ENCODE data around the gene CYB5D1.
A peak's percentile ranks its signal among the peaks of the same experiment; 100 is the strongest.

The CYB5D1 gene

DNA sequence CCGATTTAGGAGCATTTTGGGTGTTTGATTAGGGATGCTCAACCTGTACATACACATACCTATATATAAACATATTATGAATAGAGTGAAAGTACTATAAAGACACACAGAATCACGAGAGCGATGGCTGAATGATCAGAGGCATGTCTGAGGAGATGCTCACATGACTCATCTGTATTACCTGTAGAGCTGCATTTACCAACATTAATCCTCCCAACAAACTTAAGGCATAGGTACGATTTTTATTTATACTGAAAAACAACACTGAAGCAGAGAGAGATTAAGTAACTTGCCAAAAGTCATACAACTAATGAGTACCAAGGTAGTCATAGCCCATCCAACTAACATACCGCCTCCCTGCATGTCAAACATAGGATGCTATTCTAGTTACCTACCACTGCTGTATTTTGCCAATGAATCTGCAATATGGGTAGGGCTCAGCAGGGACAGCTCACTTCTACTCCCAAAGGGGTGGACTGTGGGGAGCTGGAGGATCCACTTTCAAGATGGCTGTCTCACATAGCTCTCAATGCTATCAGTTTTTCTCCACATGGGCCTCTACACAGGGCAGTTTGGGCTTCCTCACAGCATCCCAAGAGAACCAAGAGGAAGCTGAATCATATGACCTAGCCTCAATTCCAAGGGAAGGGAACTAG, 7.3 kb downstream of the CYB5D1 start:
- TF ChIP-seq, protein P1, sequence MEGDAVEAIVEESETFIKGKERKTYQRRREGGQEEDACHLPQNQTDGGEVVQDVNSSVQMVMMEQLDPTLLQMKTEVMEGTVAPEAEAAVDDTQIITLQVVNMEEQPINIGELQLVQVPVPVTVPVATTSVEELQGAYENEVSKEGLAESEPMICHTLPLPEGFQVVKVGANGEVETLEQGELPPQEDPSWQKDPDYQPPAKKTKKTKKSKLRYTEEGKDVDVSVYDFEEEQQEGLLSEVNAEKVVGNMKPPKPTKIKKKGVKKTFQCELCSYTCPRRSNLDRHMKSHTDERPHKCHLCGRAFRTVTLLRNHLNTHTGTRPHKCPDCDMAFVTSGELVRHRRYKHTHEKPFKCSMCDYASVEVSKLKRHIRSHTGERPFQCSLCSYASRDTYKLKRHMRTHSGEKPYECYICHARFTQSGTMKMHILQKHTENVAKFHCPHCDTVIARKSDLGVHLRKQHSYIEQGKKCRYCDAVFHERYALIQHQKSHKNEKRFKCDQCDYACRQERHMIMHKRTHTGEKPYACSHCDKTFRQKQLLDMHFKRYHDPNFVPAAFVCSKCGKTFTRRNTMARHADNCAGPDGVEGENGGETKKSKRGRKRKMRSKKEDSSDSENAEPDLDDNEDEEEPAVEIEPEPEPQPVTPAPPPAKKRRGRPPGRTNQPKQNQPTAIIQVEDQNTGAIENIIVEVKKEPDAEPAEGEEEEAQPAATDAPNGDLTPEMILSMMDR (IDR thresholded peaks at IDR 0.05), result no peak
- TF ChIP-seq ZFX (IDR thresholded peaks at IDR 0.05; ENCODE audit: borderline replicate concordance), result no peak

DNA sequence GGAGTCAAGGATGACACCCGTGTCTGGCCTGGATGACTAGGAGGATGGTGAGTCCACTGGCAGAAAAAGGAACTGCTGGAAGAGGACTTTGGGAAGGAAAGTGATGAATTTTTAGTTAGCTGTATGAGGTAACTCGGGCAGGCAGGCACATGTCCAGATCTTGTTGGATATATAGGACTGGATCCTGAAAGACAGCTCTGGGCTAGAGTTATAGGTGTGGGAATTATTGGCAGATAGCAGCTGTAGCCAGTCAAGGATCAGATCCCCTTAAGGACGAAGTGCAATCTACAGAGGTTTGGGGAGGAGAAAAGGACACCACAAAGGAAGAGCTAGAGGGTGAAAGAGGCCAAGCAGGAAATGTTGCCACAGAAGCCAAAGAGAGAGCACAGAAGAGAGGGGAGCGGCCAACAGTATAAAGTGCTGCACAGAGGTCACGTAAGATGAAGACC, 10.1 kb downstream of the CYB5D1 start:
- H3K27ac ChIP-seq, result 0 out of 2 replicates have a peak overlapping the region, but pooled peaks have one; percentile 10

More for the DNA sequence above, 7.3 kb downstream of the CYB5D1 start:
- peak overlapping the region; percentile 98 for H3K27ac ChIP-seq

GRCh38 chr17:7873051-7873450, 15.2 kb downstream of the CYB5D1 start:
- H3K27ac ChIP-seq, result no peak overlapping the region
- TF ChIP-seq ZFX (IDR thresholded peaks at IDR 0.05; ENCODE audit: borderline replicate concordance), result no peak
- TF ChIP-seq, protein P1 (IDR thresholded peaks at IDR 0.05), result no peak

More for the DNA sequence above, 10.1 kb downstream of the CYB5D1 start:
- TF ChIP-seq, protein P1 (IDR thresholded peaks at IDR 0.05), result no peak
- no peak for TF ChIP-seq ZFX (IDR thresholded peaks at IDR 0.05; ENCODE audit: borderline replicate concordance)

GRCh38 chr17:7875804-7876370, 18.1 kb downstream of the CYB5D1 start:
- no peak for TF ChIP-seq ZFX (IDR thresholded peaks at IDR 0.05; ENCODE audit: borderline replicate concordance)
- no peak overlapping the region for H3K27ac ChIP-seq

DNA sequence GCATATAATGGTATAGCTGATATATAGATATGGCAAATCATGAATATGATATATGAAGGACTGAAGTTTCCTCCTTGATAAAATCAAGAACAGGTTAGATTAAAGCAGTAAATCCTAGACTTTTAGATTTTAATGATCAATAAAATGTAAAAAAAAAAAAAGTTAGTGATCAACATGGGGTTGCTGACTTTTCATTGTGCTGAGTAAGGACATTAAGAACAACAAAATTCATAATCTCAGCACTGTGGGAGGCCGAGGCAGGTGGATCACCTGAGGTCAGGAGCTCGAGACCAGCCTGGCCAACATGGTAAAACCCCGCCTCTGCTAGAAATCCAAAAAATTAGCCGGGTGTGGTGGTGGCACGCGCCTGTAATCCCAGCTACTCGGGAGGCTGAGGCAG, 20.4 kb downstream of the CYB5D1 start:
- no peak overlapping the region for H3K27ac ChIP-seq
- TF ChIP-seq, protein P1 (IDR thresholded peaks at IDR 0.05), result no peak
- no peak for TF ChIP-seq ZFX (IDR thresholded peaks at IDR 0.05; ENCODE audit: borderline replicate concordance)

DNA sequence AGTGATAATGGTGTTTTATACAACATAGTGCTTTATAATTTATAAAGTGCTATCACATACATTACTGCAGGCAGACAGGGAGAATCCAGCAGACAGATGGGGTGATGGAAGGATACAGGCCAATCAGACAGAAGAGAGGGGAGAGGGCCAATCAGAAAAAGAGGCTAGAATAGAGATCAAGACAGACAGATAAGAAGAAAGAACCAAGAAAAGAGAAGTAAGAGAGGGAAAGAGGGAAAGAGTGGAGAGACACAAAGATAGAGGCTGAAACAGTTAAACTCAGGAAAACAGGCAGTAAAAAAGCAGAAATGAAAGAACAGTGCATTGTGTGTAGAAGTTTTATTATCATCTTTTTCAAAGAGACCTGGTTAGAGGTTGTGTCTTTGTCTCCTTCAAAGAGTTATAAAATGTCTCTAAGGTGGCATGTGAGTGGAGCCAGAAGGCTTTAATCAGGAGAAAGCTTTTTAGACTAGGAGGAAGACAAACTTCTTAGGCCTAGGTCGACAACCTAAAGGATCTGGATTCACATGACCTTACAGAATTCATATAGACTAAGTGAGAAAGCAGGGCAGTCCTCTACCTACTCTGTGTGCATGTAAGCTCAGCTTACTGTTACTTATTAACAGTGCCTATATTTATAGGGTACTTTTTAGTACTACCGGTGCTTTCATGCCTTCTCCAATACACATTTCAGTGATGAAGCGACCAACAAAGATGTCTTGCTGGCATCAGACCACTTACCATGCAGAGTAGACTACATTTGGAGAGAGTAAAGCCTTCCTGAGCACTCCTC, 22.5 kb downstream of the CYB5D1 start:
- TF ChIP-seq ZFX (IDR thresholded peaks at IDR 0.05; ENCODE audit: borderline replicate concordance), result no peak
- TF ChIP-seq, protein P1 (IDR thresholded peaks at IDR 0.05), result no peak
- H3K27ac ChIP-seq, result peak overlapping the region; percentile 100

DNA sequence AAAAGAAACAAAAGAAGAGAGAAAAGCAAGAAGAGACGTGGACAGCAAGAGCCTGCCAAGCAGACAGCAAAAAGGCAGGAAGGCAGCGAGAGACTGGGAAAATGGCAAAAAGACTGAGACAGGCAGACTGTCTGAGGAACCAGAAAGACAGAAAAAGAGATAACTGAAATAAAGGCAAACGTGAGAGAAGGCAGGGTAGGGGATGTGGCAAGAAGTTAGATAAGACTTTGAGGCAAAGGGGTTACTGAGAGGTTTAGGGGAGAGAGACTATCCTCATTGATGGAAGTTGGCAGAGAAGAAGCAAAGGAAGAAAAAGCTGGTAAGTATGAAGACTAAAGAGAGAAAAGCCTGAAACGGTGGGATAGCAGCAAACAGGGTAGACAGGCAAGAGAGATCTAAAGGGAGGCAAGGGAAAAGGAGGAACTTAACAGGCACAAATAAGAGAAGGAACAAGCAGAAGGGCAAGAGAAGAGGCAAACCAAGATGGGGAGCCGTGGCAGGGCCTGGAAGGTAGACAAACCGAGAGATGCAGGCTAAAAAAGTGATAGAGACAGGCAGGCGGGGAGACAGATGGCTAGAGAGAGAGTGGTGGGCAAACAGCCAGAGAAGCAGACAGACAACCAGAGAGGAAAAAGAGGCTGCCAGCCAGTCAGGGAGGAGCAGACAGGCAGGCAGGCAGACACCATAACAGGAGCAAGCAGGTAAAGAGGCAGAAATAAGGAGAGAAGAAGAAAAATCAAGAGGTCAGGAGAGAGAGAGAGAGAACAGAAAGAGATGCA, 23.7 kb downstream of the CYB5D1 start:
- no peak for TF ChIP-seq ZFX (IDR thresholded peaks at IDR 0.05; ENCODE audit: borderline replicate concordance)
- TF ChIP-seq, protein P1 (IDR thresholded peaks at IDR 0.05), result no peak

More for the DNA sequence above, 23.7 kb downstream of the CYB5D1 start:
- peak overlapping the region; percentile 100 for H3K27ac ChIP-seq

Measured in 22Rv1 (cell line).